SK-N-SH (cell line): ENCODE measurements around the gene TANGO6.

ENCODE experiments used
- CHD2 ChIP-seq: fragments of 150-350 bp; IDR thresholded peaks from 2 replicates; pipeline ENCODE4 v1.6.1; 2018; ENCODE audit warnings: low read length; ENCODE audit not compliant: partially characterized antibody
- CTCF ChIP-seq: fragments of 200-600 bp; sonication (generic); IDR thresholded peaks from 2 replicates; pipeline ENCODE4 v1.6.1; 2017; ENCODE audit warnings: antibody characterized with exemption, mild to moderate bottlenecking, moderate library complexity
- EP300 ChIP-seq, 2 experiments: IDR thresholded peaks; 2 replicates each; pipeline versions ENCODE4 v1.4.0 to v1.6.1; 2012; ENCODE audit warnings: borderline replicate concordance in 1 of 2, low read depth in 1 of 2, low read length in 1 of 2
- FOXM1 ChIP-seq: IDR thresholded peaks from 2 replicates; pipeline ENCODE4 v1.4.0; 2012; ENCODE audit warnings: low read depth, mild to moderate bottlenecking
- MAX ChIP-seq: IDR thresholded peaks from 2 replicates; pipeline ENCODE4 v1.4.0; 2012; ENCODE audit warnings: low read depth
- MEF2A ChIP-seq: IDR thresholded peaks from 2 replicates; pipeline ENCODE4 v1.4.0; 2012; ENCODE audit warnings: low read depth, borderline replicate concordance
- MXI1 ChIP-seq: IDR thresholded peaks from 2 replicates; pipeline ENCODE4 v1.6.1; 2012; ENCODE audit warnings: mild to moderate bottlenecking, low read depth, low read length, improper control_type of control experiment
- NFIC ChIP-seq: IDR thresholded peaks from 2 replicates; pipeline ENCODE4 v1.4.0; 2012; ENCODE audit warnings: borderline replicate concordance
- TF ChIP-seq, protein P1 (sequence below): fragments of 150-350 bp; IDR thresholded peaks from 2 replicates; pipeline ENCODE4 v1.6.1; 2017; ENCODE audit warnings: antibody characterized with exemption, low read length, low read depth, borderline replicate concordance
- TF ChIP-seq, protein P2 (sequence below): IDR thresholded peaks from 2 replicates; pipeline ENCODE4; 2012

DNA sequence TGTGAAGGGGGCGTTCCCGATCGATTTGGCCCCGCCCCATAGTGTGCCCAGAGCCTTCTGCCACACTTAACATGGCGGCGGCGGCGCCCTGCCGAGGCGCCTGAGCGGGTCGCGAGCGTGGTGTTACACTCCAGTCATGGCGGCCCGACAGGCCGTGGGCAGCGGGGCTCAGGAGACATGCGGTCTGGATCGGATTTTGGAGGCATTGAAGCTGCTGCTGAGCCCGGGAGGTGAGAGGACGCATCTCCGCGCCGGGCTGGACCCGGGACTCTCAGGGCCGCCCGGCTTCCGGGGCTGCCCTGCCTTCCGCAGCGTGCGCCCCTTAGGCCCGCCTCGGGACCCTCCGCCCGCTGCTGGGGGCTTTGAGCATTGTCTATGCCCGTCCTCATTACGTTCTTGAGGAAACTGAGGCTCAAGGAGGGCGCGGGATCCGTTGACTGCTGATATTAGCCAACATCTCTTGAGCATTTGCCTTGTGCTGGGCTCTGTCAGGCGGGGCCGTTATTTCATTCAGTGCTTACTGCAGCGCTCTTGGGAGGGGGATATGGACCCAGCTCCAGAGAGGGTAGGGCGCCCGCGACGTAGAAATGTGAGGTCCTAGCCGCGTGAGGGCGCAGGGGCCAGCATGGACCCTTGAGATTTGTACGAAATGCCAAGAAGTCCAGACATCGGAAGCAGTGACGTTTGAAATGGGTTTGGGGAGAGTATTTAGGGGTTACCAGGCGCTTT lies at the start of gene TANGO6:
- TF ChIP-seq, protein P1, sequence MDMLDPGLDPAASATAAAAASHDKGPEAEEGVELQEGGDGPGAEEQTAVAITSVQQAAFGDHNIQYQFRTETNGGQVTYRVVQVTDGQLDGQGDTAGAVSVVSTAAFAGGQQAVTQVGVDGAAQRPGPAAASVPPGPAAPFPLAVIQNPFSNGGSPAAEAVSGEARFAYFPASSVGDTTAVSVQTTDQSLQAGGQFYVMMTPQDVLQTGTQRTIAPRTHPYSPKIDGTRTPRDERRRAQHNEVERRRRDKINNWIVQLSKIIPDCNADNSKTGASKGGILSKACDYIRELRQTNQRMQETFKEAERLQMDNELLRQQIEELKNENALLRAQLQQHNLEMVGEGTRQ: no peak
- TF ChIP-seq CTCF (peak; percentile 52), MAX (peak; percentile 71), CHD2 (peak; percentile 55), EP300 (IDR thresholded peaks at IDR 0.05; ENCODE audit: borderline replicate concordance in 1 of 2, low read depth in 1 of 2, low read length in 1 of 2) (no peak), MEF2A (no peak), NFIC (no peak), FOXM1 (no peak), MXI1 (no peak; the same call in none of the 2 replicates)
- TF ChIP-seq, protein P2, sequence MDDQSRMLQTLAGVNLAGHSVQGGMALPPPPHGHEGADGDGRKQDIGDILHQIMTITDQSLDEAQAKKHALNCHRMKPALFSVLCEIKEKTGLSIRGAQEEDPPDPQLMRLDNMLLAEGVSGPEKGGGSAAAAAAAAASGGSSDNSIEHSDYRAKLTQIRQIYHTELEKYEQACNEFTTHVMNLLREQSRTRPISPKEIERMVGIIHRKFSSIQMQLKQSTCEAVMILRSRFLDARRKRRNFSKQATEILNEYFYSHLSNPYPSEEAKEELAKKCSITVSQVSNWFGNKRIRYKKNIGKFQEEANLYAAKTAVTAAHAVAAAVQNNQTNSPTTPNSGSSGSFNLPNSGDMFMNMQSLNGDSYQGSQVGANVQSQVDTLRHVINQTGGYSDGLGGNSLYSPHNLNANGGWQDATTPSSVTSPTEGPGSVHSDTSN: no peak
